ENCODE results near the gene TYW3. TPM values are rescaled to one million over a fixed set of nuclear protein-coding genes. Genes with fewer than 3 reads are reported as not detected.
"Not testable (repeated sequence)": the region's sequence is repeated elsewhere in the genome, so short reads cannot be mapped to it uniquely, and the experiment has no call there.

TYW3 gene
- total and polyA plus RNA-seq, 2 donors, result 25.5 to 34.2 TPM

DNA sequence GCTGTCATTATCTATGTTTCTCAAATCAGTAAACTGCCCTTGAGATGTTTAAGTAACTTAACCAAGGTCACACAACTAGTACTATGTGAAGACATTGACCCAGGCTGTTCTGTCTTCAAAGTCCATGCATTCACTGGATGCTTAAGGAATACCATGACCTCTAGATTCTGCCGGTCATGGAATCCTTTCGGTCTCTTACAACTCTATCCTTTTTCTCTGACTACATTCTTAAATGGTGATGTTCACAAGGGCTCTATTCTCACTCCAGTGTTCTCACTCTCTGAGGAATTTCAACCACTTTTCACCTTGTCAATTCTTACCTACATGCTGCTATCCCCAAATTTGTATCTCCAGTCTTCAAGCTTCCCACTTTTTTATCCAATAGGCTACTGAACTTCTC is 15.3 kb upstream of the TYW3 start:
- DNase-seq (ENCODE audit: low read depth in 6 of 9, low spot score in 9 of 9), result no peak
- Histone ChIP-seq H3K27me3 (ENCODE audit: control insufficient read depth in 2 of 2, insufficient read depth in 1 of 2, low read length in 1 of 2) (no peaks in the 10 kb centered on the region), H3K4me3 (ENCODE audit: low read length in 2 of 2) (no peak overlapping the region), H3K9me3 (ENCODE audit: control insufficient read depth in 2 of 2, insufficient read depth in 1 of 2, low read length in 1 of 2) (no peaks in the 10 kb centered on the region), H3K4me1 (ENCODE audit: control insufficient read depth in 2 of 2, insufficient read depth in 2 of 2, low read length in 2 of 2) (no peaks in the 10 kb centered on the region), H3K36me3 (ENCODE audit: control insufficient read depth in 2 of 2, insufficient read depth in 2 of 2, low read length in 1 of 2) (peaks cover 0 to 12% of the 10 kb centered on the region in 2 donors), H3K27ac (ENCODE audit: low read depth in 1 of 2, low read length in 1 of 2) (no peak overlapping the region)
- WGBS, result 100% methylated on average over 2 of the region's 2 CpGs

DNA sequence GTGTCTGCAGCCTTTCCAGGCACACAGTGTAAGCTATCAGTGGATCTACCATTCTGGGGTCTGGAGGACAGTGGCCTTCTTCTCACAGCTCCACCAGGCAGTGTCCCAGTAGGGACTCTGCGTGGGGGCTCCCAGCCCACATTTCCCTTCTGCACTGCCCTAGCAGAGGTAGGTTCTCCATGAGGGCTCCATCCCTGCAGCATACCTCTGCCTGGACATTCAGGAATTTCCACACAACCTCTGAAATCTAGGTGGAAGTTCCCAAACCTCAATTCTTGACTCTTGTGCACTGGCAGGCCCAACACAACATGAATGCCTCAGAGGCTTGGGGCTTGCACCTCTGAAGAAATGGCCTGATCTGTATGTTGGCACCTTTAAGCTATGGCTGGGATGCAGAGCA is 6.9 kb upstream of the TYW3 start:
- WGBS, result 97% methylated on average over 1 of the region's 1 CpG
- Histone ChIP-seq H3K4me1 (ENCODE audit: control insufficient read depth in 2 of 2, insufficient read depth in 2 of 2, low read length in 2 of 2) (peaks cover 0 to 2% of the 10 kb centered on the region in 2 donors), H3K9me3 (ENCODE audit: control insufficient read depth in 2 of 2, insufficient read depth in 1 of 2, low read length in 1 of 2) (peaks cover 0 to 8% of the 10 kb centered on the region in 2 donors), H3K27me3 (ENCODE audit: control insufficient read depth in 2 of 2, insufficient read depth in 1 of 2, low read length in 1 of 2) (no peaks in the 10 kb centered on the region), H3K36me3 (ENCODE audit: control insufficient read depth in 2 of 2, insufficient read depth in 2 of 2, low read length in 1 of 2) (peaks cover 0 to 16% of the 10 kb centered on the region in 2 donors), H3K4me3 (ENCODE audit: low read length in 2 of 2) (no peak overlapping the region), H3K27ac (ENCODE audit: low read depth in 1 of 2, low read length in 1 of 2) (no peak overlapping the region)
- no peak for DNase-seq (ENCODE audit: low read depth in 6 of 9, low spot score in 9 of 9)

DNA sequence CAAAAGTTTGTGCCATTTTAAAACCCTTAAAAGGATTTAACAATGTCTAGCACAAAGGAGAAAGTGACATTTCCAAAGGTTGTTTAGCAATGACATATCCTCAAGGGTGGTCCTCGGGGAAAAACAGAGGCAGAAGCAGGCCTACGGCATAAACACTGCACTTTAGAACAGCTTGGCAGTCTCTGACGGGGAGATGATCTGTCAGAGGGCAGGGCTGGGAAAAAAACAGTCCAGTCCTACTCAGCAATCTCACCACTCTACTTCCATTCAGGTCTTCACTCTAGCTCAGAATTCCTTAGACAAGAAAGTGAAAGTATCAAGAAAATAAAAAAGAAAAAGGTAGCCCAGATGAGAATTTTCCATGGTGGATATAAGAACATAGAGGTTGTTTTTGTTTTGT is 4.2 kb upstream of the TYW3 start:
- Histone ChIP-seq H3K27me3 (ENCODE audit: control insufficient read depth in 2 of 2, insufficient read depth in 1 of 2, low read length in 1 of 2) (no peaks in the 10 kb centered on the region), H3K27ac (ENCODE audit: low read depth in 1 of 2, low read length in 1 of 2) (no peak overlapping the region), H3K9me3 (ENCODE audit: control insufficient read depth in 2 of 2, insufficient read depth in 1 of 2, low read length in 1 of 2) (peaks cover 0 to 8% of the 10 kb centered on the region in 2 donors), H3K4me3 (ENCODE audit: low read length in 2 of 2) (no peak overlapping the region), H3K4me1 (ENCODE audit: control insufficient read depth in 2 of 2, insufficient read depth in 2 of 2, low read length in 2 of 2) (peaks cover 2 to 10% of the 10 kb centered on the region in 2 donors), H3K36me3 (ENCODE audit: control insufficient read depth in 2 of 2, insufficient read depth in 2 of 2, low read length in 1 of 2) (no peaks in the 10 kb centered on the region)
- 74% methylated on average over 3 of the region's 3 CpGs for whole genome bisulfite sequencing
- no peak for DNase-seq (ENCODE audit: low read depth in 6 of 9, low spot score in 9 of 9)

DNA sequence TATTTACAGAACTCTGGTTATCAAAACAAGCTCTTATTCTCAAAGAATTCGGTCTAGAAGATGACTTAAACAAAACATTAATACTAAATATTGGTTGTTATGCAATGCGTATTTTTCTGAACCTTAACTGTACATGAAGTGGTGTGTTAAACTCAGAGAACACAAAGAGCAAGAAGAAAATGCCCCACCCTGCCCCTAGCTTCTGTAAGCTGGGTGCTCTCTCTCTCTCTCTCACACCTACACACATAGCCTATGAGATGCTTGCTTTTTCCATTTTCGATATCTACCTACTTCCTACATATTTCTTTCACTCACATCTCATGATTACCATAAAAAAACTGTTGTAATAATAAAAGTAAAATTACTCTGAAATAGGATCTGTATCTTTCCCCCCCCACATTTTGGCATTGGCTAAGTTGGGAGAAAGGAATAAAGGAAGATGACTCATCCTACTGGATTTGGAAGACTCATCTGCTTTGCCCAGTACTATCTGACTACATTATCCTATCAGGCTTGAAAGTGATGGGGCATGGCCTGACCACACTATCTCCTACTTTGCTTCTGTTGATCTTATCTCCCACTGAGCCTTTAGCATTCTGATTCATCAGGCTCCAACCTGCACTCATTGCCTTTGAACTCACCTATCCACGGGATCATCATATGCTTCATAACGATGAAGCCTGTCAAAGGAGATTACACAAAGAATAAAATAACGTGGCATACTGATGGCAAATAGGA is 3.0 kb upstream of the TYW3 start:
- peaks cover 0 to 8% of the 10 kb centered on the region in 2 donors for H3K9me3 ChIP-seq (ENCODE audit: control insufficient read depth in 2 of 2, insufficient read depth in 1 of 2, low read length in 1 of 2)
- H3K36me3 ChIP-seq (ENCODE audit: control insufficient read depth in 2 of 2, insufficient read depth in 2 of 2, low read length in 1 of 2), result no peaks in the 10 kb centered on the region
- no peak for DNase-seq (ENCODE audit: low read depth in 6 of 9, low spot score in 9 of 9)
- WGBS, result 93% methylated on average over 6 of the region's 6 CpGs
- H3K27me3 ChIP-seq (ENCODE audit: control insufficient read depth in 2 of 2, insufficient read depth in 1 of 2, low read length in 1 of 2), result no peaks in the 10 kb centered on the region
- peak overlapping the region in 1 of 2 donors; percentile 31 for H3K27ac ChIP-seq (ENCODE audit: low read depth in 1 of 2, low read length in 1 of 2)
- peaks cover 2 to 17% of the 10 kb centered on the region in 2 donors for H3K4me1 ChIP-seq (ENCODE audit: control insufficient read depth in 2 of 2, insufficient read depth in 2 of 2, low read length in 2 of 2)
- no peak overlapping the region for H3K4me3 ChIP-seq (ENCODE audit: low read length in 2 of 2)

DNA sequence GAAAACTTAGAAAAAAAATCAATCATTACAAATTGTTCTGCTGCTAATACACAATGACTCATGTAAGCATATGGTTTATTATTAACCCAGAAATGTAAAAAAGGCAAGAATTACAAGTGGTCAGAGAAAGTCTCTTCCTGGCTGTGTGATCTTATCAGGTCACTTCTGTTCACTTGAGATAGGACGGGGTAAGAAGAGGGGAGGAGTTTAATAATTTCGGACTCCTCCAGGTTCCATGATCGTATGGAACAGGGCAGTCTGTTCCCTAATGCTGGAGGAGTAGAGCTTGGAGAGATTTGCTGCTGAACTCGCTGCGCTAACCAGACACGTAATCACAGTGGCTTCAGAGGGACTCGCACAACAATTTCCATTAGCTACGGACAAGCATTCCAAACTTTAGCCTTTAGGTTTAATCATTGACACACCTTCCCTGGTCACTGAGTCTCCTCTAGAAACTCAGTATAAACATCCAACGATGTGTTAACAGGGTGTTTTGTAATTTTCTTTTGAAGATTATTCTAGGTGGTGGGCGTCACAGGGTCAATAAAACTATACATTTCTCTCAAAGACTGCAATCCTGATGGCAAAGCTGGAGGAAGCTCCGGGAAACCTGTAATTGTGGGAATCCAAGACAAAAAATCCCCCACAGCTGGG is 1.4 kb upstream of the TYW3 start:
- Histone ChIP-seq H3K4me3 (ENCODE audit: low read length in 2 of 2) (no peak overlapping the region), H3K36me3 (ENCODE audit: control insufficient read depth in 2 of 2, insufficient read depth in 2 of 2, low read length in 1 of 2) (no peaks in the 10 kb centered on the region), H3K9me3 (ENCODE audit: control insufficient read depth in 2 of 2, insufficient read depth in 1 of 2, low read length in 1 of 2) (no peaks in the 10 kb centered on the region), H3K27ac (ENCODE audit: low read depth in 1 of 2, low read length in 1 of 2) (peak overlapping the region in 1 of 2 donors; percentile 61), H3K4me1 (ENCODE audit: control insufficient read depth in 2 of 2, insufficient read depth in 2 of 2, low read length in 2 of 2) (peaks cover 2 to 17% of the 10 kb centered on the region in 2 donors), H3K27me3 (ENCODE audit: control insufficient read depth in 2 of 2, insufficient read depth in 1 of 2, low read length in 1 of 2) (no peaks in the 10 kb centered on the region)
- WGBS, result 88% methylated on average over 11 of the region's 11 CpGs
- DNase-seq (ENCODE audit: low read depth in 6 of 9, low spot score in 9 of 9), result peak in 1 of 9 donors; percentile 13

DNA sequence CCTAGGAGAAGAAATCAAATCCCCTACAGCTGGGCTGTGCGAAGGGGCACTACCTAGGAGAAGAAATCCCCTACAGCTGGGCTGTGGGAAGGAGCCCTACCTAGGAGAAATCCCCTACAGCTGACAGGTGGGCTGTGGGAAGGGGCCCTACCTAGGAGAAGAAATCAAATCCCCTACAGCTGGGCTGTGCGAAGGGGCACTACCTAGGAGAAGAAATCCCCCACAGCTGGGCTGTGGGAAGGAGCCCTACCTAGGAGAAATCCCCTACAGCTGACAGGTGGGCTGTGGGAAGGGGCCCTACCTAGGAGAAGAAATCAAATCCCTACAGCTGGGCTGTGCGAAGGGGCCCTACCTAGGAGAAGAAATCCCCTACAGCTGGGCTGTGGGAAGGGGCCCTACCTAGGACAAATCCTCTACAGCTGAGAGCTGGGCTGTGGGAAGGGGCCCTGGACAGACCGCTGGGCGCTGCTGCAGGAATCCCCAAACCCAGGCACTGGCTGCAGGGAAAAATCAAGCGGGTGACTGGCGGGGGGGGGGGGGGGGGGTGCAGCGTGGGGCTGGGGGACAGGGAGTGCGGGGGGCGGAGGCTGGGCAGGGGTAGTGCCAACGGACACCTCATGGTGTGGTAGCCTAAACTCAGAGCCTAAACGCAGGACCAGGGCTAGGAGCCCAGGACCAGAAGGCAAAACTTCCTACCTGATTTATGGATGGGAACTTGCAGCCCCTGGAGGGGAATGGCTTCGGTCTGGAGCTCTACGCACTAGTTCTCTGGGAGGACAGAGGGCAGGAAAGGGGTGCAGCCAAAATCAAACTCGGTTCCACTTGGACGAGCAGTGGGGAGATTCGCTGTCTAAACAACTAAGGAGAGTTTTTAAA is 643 bp upstream of the TYW3 start:
- H3K36me3 ChIP-seq (ENCODE audit: control insufficient read depth in 2 of 2, insufficient read depth in 2 of 2, low read length in 1 of 2); H3K9me3 ChIP-seq (ENCODE audit: control insufficient read depth in 2 of 2, insufficient read depth in 1 of 2, low read length in 1 of 2); H3K27me3 ChIP-seq (ENCODE audit: control insufficient read depth in 2 of 2, insufficient read depth in 1 of 2, low read length in 1 of 2): not testable (repeated sequence)
- peak overlapping the region; percentile 36 to 93 for H3K27ac ChIP-seq (ENCODE audit: low read depth in 1 of 2, low read length in 1 of 2)
- 7% methylated on average over 17 of the region's 17 CpGs for WGBS
- peaks cover 2 to 17% of the 10 kb centered on the region in 2 donors for H3K4me1 ChIP-seq (ENCODE audit: control insufficient read depth in 2 of 2, insufficient read depth in 2 of 2, low read length in 2 of 2)
- peak in 4 of 9 donors; percentile 9 to 38 (median 12) for DNase-seq (ENCODE audit: low read depth in 6 of 9, low spot score in 9 of 9)
- H3K4me3 ChIP-seq (ENCODE audit: low read length in 2 of 2), result peak overlapping the region; percentile 67 to 79

DNA sequence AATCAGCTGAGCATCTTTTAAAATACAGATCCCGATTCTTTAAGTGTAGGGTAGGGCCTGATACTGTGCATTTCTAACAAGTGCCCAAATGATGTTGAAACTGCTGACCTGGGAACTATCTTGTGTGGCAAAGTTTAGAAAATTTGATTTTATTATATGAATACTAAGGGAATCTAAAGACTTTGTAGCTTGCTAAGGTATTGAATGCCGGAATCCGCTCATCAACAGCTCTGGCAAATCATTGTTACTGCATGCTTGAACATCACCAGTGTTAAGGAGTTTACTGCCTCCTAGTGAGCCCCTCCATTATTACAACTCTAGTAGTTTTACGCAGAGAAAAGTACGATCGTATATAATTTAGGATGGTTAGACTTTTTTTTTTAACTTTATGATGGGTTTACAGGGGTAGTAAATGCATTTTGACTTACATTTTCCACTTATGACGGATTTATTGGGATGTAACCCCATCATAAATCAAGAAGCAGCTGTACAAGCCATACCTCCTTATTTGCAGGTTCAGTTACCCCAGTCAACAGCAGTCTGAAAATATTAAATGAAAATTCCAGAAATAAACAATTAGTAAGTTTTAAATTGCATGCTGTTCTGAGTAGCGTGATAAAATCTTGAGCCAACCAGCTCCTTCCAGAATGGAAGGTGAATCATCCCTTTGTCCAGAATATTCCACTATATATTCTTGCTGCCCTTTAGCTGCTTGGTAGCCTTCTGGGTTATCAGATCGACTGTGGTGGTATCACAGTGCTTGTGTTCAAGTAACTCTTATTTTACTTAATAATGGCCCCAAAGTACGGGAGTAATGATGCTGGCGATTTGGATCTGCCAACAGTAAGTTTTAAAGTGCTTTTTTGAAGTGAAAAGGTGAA is 892 bp downstream of the TYW3 start:
- Histone ChIP-seq H3K36me3 (ENCODE audit: control insufficient read depth in 2 of 2, insufficient read depth in 2 of 2, low read length in 1 of 2) (peaks cover 11 to 12% of the 10 kb centered on the region in 2 donors), H3K4me1 (ENCODE audit: control insufficient read depth in 2 of 2, insufficient read depth in 2 of 2, low read length in 2 of 2) (peaks cover 2 to 17% of the 10 kb centered on the region in 2 donors), H3K27ac (ENCODE audit: low read depth in 1 of 2, low read length in 1 of 2) (peak overlapping the region; percentile 82 to 93), H3K9me3 (ENCODE audit: control insufficient read depth in 2 of 2, insufficient read depth in 1 of 2, low read length in 1 of 2) (no peaks in the 10 kb centered on the region), H3K4me3 (ENCODE audit: low read length in 2 of 2) (peak overlapping the region; percentile 67 to 79), H3K27me3 (ENCODE audit: control insufficient read depth in 2 of 2, insufficient read depth in 1 of 2, low read length in 1 of 2) (no peaks in the 10 kb centered on the region)
- peak; percentile 24 to 88 (median 65) for DNase-seq (ENCODE audit: low read depth in 6 of 9, low spot score in 9 of 9)
- 27% methylated on average over 11 of the region's 11 CpGs for WGBS

DNA sequence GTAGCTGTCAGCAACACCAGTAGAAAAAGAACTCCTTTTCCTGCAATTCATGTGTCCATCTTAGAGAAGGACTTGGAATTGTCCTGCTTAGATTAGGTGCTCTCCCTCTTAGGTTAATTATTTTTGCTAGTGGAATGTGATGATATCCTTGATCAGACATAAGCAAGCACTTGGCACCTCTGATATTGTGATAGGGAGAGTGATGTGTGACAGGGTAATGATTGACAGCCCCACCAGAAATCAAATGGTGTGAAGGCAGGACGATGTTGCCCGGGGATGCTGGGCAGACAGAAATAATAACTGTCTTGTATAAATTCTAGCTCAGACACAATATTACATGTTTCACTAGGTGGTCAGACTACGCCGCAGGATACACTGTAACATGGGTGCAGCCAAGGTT is 4.4 kb downstream of the TYW3 start:
- DNase-seq (ENCODE audit: low read depth in 6 of 9, low spot score in 9 of 9), result no peak
- Histone ChIP-seq H3K4me3 (ENCODE audit: low read length in 2 of 2) (no peak overlapping the region), H3K4me1 (ENCODE audit: control insufficient read depth in 2 of 2, insufficient read depth in 2 of 2, low read length in 2 of 2) (peaks cover 0 to 10% of the 10 kb centered on the region in 2 donors), H3K27me3 (ENCODE audit: control insufficient read depth in 2 of 2, insufficient read depth in 1 of 2, low read length in 1 of 2) (no peaks in the 10 kb centered on the region), H3K27ac (ENCODE audit: low read depth in 1 of 2, low read length in 1 of 2) (no peak overlapping the region), H3K36me3 (ENCODE audit: control insufficient read depth in 2 of 2, insufficient read depth in 2 of 2, low read length in 1 of 2) (peaks cover 23 to 32% of the 10 kb centered on the region in 2 donors), H3K9me3 (ENCODE audit: control insufficient read depth in 2 of 2, insufficient read depth in 1 of 2, low read length in 1 of 2) (no peaks in the 10 kb centered on the region)
- 96% methylated on average over 4 of the region's 4 CpGs for WGBS

Measured in thymus (tissue), 11 donors.